HepG2 (cell line): ENCODE data around the gene SYCE3. TPM values are rescaled to one million over a fixed set of nuclear protein-coding genes. Genes with fewer than 3 reads are reported as not detected.

Source experiments
- ATAD3A ChIP-seq: sonication (generic); formaldehyde crosslinking; IDR thresholded peaks from 2 replicates; pipeline ENCODE4 v1.4.0; 2020; ENCODE audit warnings: missing genetic modification reagents
- BORCS8-MEF2B ChIP-seq: sonication (generic); formaldehyde crosslinking; IDR thresholded peaks from 2 replicates; pipeline ENCODE4 v1.8.0; 2022; ENCODE audit warnings: mild to moderate bottlenecking, missing genetic modification reagents
- DNMT3B ChIP-seq: conservative IDR thresholded peaks from 2 replicates; pipeline ENCODE4 v1.6.1; 2016; ENCODE audit warnings: missing biosample characterization, control low read depth
- FOXP4 ChIP-seq: sonication (generic); formaldehyde crosslinking; IDR thresholded peaks from 2 replicates; pipeline ENCODE4 v1.4.0; 2020; ENCODE audit warnings: missing genetic modification reagents
- HES4 ChIP-seq: sonication (generic); formaldehyde crosslinking; IDR thresholded peaks from 2 replicates; pipeline ENCODE4 v1.9.0; 2021; ENCODE audit warnings: mild to moderate bottlenecking, missing genetic modification reagents, borderline replicate concordance
- MEF2D ChIP-seq: sonication (generic); formaldehyde crosslinking; IDR thresholded peaks from 2 replicates; pipeline ENCODE4 v1.5.1; 2020; ENCODE audit warnings: mild to moderate bottlenecking, missing genetic modification reagents
- RFXANK ChIP-seq: IDR thresholded peaks from 2 replicates; pipeline ENCODE4 v1.6.1; 2016
- SAP130 ChIP-seq: IDR thresholded peaks from 2 replicates; pipeline ENCODE4 v1.6.1; 2016; ENCODE audit warnings: low read depth
- SIN3B ChIP-seq: fragments of 150-350 bp; IDR thresholded peaks from 2 replicates; pipeline ENCODE4 v1.6.1; 2014; ENCODE audit warnings: low read length
- STAT5B ChIP-seq: sonication (generic); formaldehyde crosslinking; IDR thresholded peaks from 2 replicates; pipeline ENCODE4 v1.4.0; 2020; ENCODE audit warnings: missing genetic modification reagents
- TCF12 ChIP-seq, 2 experiments: fragments of 450-650 bp in 1 of 2; sonication (generic) in 1 of 2; formaldehyde crosslinking in 1 of 2; IDR thresholded peaks; 2 replicates each; pipeline versions ENCODE4 v1.6.1 to v1.8.0; 2017 to 2022; ENCODE audit warnings: antibody characterized with exemption in 1 of 2, mild to moderate bottlenecking in 1 of 2, missing genetic modification reagents in 1 of 2, moderate library complexity in 1 of 2
- ZNF234 ChIP-seq: sonication (generic); formaldehyde crosslinking; conservative IDR thresholded peaks from 2 replicates; pipeline ENCODE4 v1.5.1; 2020; ENCODE audit warnings: mild to moderate bottlenecking, missing genetic modification reagents
- ZNF326 ChIP-seq: sonication (generic); formaldehyde crosslinking; IDR thresholded peaks from 2 replicates; pipeline ENCODE4 v1.4.0; 2020; ENCODE audit warnings: missing genetic modification reagents, borderline replicate concordance
- ZNF354B ChIP-seq: sonication (generic); formaldehyde crosslinking; IDR thresholded peaks from 2 replicates; pipeline ENCODE4 v1.8.0; 2022; ENCODE audit warnings: mild to moderate bottlenecking, missing genetic modification reagents
- ZNF530 ChIP-seq: sonication (generic); formaldehyde crosslinking; IDR thresholded peaks from 2 replicates; pipeline ENCODE4 v1.5.0; 2020; ENCODE audit warnings: low read depth, mild to moderate bottlenecking, missing genetic modification reagents
- ZNF563 ChIP-seq: sonication (generic); formaldehyde crosslinking; IDR thresholded peaks from 2 replicates; pipeline ENCODE4 v1.8.0; 2022; ENCODE audit warnings: mild to moderate bottlenecking, moderate library complexity, missing genetic modification reagents
- ZNF589 ChIP-seq: sonication (generic); formaldehyde crosslinking; conservative IDR thresholded peaks from 2 replicates; pipeline ENCODE4 v1.8.0; 2022; ENCODE audit warnings: mild to moderate bottlenecking, moderate library complexity, missing genetic modification reagents
- ZNF678 ChIP-seq: sonication (generic); formaldehyde crosslinking; IDR thresholded peaks from 2 replicates; pipeline ENCODE4 v1.4.0; 2020; ENCODE audit warnings: mild to moderate bottlenecking, missing genetic modification reagents
- ZNF841 ChIP-seq: sonication (generic); formaldehyde crosslinking; IDR thresholded peaks from 2 replicates; pipeline ENCODE4 v1.8.1; 2023; ENCODE audit warnings: missing genetic modification reagents, borderline replicate concordance
- polyA plus RNA-seq, 8 experiments: library from polyadenylated mRNA; depleted of rRNA in 3 of 8; stranded (reverse) in 7 of 8; unstranded in 1 of 8; fragments of >200 nt; fragmentation: Illumina TruSeq in 4 of 8; extraction: Trizol in 4 of 8; gene quantifications; 2 replicates each; pipeline versions ENCODE4 v1.2.1 to v1.2.3, GENCODE V29; 2011 to 2016; ENCODE audit warnings: low read depth in 4 of 8, missing spikeins in 1 of 8, mixed read lengths in 1 of 8; ENCODE audit not compliant: insufficient read depth in 1 of 8
- total RNA-seq, 5 experiments: library from RNA; depleted of rRNA; stranded (reverse); fragments of >200 nt; fragmentation: Illumina TruSeq; extraction: Trizol; gene quantifications; 2 replicates each; pipeline ENCODE4 v1.2.3, GENCODE V29; 2016; ENCODE audit warnings: low read depth in 1 of 5
- TF ChIP-seq, protein P1 (sequence below): sonication (generic); formaldehyde crosslinking; conservative IDR thresholded peaks from 2 replicates; pipeline ENCODE4 v1.8.1; 2023; ENCODE audit warnings: missing genetic modification reagents
- TF ChIP-seq, protein P2 (sequence below): sonication (generic); formaldehyde crosslinking; IDR thresholded peaks from 2 replicates; pipeline ENCODE4 v1.4.0; 2020; ENCODE audit warnings: missing genetic modification reagents
- TF ChIP-seq, protein P3 (sequence below): sonication (generic); formaldehyde crosslinking; IDR thresholded peaks from 2 replicates; pipeline ENCODE4 v1.5.0; 2020; ENCODE audit warnings: mild to moderate bottlenecking, missing genetic modification reagents

The SYCE3 gene
- total and polyA plus RNA-seq, 2 of the 13 experiments (the other 11 are each of a cell fraction or from before 2014, with no cell fraction given), result not detected

GRCh38 chr22:50529897-50530579 lies 32.7 kb downstream of the SYCE3 start, which contains the start of gene TYMP (continued):
- TF ChIP-seq FOXP4 (CRISPR knock-in tag), result 0 out of 2 replicates have a peak, but pooled peaks have one; percentile 39
- TF ChIP-seq TCF12 (IDR thresholded peaks at IDR 0.05), result no peak
- TF ChIP-seq TCF12 (CRISPR knock-in tag; IDR thresholded peaks at IDR 0.05), result no peak; the same call in 1 of the 2 replicates
- no peak for TF ChIP-seq ZNF354B (CRISPR knock-in tag)
- no peak for TF ChIP-seq DNMT3B (CRISPR knock-in tag)
- TF ChIP-seq MEF2D (CRISPR knock-in tag), result no peak
- TF ChIP-seq ZNF326 (CRISPR knock-in tag), result no peak; the same call in 1 of the 2 replicates
- no peak for TF ChIP-seq ATAD3A (CRISPR knock-in tag)
- TF ChIP-seq, protein P1, sequence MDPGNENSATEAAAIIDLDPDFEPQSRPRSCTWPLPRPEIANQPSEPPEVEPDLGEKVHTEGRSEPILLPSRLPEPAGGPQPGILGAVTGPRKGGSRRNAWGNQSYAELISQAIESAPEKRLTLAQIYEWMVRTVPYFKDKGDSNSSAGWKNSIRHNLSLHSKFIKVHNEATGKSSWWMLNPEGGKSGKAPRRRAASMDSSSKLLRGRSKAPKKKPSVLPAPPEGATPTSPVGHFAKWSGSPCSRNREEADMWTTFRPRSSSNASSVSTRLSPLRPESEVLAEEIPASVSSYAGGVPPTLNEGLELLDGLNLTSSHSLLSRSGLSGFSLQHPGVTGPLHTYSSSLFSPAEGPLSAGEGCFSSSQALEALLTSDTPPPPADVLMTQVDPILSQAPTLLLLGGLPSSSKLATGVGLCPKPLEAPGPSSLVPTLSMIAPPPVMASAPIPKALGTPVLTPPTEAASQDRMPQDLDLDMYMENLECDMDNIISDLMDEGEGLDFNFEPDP, result no peak
- TF ChIP-seq, protein P2, sequence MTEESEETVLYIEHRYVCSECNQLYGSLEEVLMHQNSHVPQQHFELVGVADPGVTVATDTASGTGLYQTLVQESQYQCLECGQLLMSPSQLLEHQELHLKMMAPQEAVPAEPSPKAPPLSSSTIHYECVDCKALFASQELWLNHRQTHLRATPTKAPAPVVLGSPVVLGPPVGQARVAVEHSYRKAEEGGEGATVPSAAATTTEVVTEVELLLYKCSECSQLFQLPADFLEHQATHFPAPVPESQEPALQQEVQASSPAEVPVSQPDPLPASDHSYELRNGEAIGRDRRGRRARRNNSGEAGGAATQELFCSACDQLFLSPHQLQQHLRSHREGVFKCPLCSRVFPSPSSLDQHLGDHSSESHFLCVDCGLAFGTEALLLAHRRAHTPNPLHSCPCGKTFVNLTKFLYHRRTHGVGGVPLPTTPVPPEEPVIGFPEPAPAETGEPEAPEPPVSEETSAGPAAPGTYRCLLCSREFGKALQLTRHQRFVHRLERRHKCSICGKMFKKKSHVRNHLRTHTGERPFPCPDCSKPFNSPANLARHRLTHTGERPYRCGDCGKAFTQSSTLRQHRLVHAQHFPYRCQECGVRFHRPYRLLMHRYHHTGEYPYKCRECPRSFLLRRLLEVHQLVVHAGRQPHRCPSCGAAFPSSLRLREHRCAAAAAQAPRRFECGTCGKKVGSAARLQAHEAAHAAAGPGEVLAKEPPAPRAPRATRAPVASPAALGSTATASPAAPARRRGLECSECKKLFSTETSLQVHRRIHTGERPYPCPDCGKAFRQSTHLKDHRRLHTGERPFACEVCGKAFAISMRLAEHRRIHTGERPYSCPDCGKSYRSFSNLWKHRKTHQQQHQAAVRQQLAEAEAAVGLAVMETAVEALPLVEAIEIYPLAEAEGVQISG (CRISPR knock-in tag), result peak; percentile 77
- TF ChIP-seq, protein P3, sequence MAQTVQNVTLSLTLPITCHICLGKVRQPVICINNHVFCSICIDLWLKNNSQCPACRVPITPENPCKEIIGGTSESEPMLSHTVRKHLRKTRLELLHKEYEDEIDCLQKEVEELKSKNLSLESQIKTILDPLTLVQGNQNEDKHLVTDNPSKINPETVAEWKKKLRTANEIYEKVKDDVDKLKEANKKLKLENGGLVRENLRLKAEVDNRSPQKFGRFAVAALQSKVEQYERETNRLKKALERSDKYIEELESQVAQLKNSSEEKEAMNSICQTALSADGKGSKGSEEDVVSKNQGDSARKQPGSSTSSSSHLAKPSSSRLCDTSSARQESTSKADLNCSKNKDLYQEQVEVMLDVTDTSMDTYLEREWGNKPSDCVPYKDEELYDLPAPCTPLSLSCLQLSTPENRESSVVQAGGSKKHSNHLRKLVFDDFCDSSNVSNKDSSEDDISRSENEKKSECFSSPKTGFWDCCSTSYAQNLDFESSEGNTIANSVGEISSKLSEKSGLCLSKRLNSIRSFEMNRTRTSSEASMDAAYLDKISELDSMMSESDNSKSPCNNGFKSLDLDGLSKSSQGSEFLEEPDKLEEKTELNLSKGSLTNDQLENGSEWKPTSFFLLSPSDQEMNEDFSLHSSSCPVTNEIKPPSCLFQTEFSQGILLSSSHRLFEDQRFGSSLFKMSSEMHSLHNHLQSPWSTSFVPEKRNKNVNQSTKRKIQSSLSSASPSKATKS (CRISPR knock-in tag), result no peak
- peak; percentile 72; the same call in 1 of the 2 replicates for TF ChIP-seq ZNF678 (CRISPR knock-in tag)
- TF ChIP-seq ZNF589 (CRISPR knock-in tag), result no peak
- TF ChIP-seq ZNF841 (CRISPR knock-in tag), result no peak
- peak; percentile 87 for TF ChIP-seq ZNF563 (CRISPR knock-in tag)
- no peak for TF ChIP-seq HES4 (CRISPR knock-in tag)
- 0 out of 2 replicates have a peak, but pooled peaks have one; percentile 6 for TF ChIP-seq BORCS8-MEF2B
- TF ChIP-seq SIN3B, result no peak
- TF ChIP-seq STAT5B (CRISPR knock-in tag), result no peak
- peak; percentile 71 for TF ChIP-seq SAP130 (CRISPR knock-in tag)
- TF ChIP-seq ZNF234 (CRISPR knock-in tag), result peak; percentile 35
- no peak for TF ChIP-seq ZNF530 (CRISPR knock-in tag)
- no peak for TF ChIP-seq RFXANK (CRISPR knock-in tag)
